Right atrium auricular region (tissue), 2 donors: ENCODE results near the gene CEBPG. TPM values are rescaled to one million over a fixed set of nuclear protein-coding genes. Genes with fewer than 3 reads are reported as not detected.

Source experiments
- DNase-seq: peaks from one replicate; pipeline ENCODE4 v3.0.0-alpha.2; 2019; ENCODE audit warnings: low spot score
- H3K27ac ChIP-seq, 2 donors: fragments of 200-600 bp; sonication (generic); 1 replicate in 1 of 2; 2 replicates in 1 of 2; pipeline ENCODE4 v1.5.1; 2016 to 2019
- H3K27me3 ChIP-seq, 2 donors: fragments of 200-600 bp; sonication (generic); one replicate each; pipeline versions ENCODE4 v1.5.1 to v1.6.0; 2017 to 2019
- H3K36me3 ChIP-seq: fragments of 200-600 bp; sonication (generic); one replicate; pipeline ENCODE4 v1.5.1; 2016
- H3K4me1 ChIP-seq, 2 donors: fragments of 200-600 bp; sonication (generic); one replicate each; pipeline versions ENCODE4 v1.5.1 to v1.6.0; 2017 to 2019
- H3K4me3 ChIP-seq, 2 donors: fragments of 200-600 bp; sonication (generic); 1 replicate in 1 of 2; 2 replicates in 1 of 2; pipeline ENCODE4 v1.5.1; 2017 to 2019; ENCODE audit warnings: mild to moderate bottlenecking in 1 of 2, moderate library complexity in 1 of 2
- H3K9me3 ChIP-seq, 2 donors: fragments of 200-600 bp; sonication (generic); one replicate each; pipeline ENCODE4 v1.5.1; 2019
- total RNA-seq, 2 donors: library from RNA; depleted of rRNA; stranded (reverse); fragments of >200 nt; gene quantifications; one replicate each; pipeline ENCODE4 v1.1.0, GENCODE V29; 2016
- TF ChIP-seq, protein P1 (sequence below), 2 donors: fragments of 200-600 bp; sonication (generic); IDR thresholded peaks; one replicate each; pipeline ENCODE4 v1.5.1; 2019; ENCODE audit warnings: antibody characterized with exemption in 2 of 2

CEBPG gene
- total RNA-seq, 2 donors from 2014 or later: 12.9 to 15.2 TPM

DNA sequence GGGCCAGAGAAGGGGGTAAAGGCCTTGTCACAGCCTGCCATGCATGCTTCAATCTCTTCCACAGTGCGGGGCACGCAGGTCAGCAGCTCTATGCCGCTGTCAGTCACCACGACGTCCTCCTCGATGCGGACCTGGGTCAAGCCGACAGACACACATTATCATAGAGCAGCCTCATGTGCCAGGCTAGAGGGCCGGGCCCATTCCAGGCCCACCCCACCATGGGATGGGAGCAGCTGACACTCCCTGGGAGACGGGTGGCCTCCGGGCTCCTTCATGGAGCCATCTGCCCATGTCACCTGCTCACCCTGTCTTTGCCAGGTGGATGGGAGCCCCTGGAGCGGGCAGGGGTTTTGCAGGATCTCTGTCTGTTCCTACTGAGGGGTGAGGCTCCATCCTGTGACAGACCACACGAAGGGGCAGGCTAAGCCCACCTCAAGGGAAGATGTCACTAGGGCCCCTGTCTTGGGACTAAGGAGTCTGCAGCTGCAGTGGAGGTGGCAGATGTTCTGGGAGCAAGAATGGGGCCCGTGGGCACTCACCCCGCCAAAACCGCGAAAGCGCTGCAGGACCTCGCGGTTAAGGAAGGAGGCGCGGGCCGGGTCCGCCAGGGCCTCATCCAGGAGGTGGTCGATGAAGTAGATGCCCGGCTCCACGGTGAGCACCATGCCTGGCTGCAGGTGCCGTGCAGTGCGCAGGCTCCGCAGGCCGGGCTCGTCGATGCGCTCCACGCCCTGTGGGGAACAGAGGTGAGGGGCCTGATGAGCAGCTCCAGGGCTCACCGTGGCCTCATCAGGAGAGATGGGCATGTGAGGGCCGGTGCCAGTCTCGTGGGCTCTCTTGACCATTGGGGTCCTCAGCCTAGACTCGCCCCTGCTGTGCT, 14.1 kb downstream of the CEBPG start:
- Histone ChIP-seq H3K27me3 (no peaks in the 10 kb centered on the region), H3K4me3 (no peak overlapping the region), H3K9me3 (no peaks in the 10 kb centered on the region), H3K27ac (no peak overlapping the region), H3K36me3 (no peaks in the 10 kb centered on the region), H3K4me1 (peaks cover 0 to 62% of the 10 kb centered on the region in 2 donors)
- DNase-seq: no peak
- TF ChIP-seq, protein P1, sequence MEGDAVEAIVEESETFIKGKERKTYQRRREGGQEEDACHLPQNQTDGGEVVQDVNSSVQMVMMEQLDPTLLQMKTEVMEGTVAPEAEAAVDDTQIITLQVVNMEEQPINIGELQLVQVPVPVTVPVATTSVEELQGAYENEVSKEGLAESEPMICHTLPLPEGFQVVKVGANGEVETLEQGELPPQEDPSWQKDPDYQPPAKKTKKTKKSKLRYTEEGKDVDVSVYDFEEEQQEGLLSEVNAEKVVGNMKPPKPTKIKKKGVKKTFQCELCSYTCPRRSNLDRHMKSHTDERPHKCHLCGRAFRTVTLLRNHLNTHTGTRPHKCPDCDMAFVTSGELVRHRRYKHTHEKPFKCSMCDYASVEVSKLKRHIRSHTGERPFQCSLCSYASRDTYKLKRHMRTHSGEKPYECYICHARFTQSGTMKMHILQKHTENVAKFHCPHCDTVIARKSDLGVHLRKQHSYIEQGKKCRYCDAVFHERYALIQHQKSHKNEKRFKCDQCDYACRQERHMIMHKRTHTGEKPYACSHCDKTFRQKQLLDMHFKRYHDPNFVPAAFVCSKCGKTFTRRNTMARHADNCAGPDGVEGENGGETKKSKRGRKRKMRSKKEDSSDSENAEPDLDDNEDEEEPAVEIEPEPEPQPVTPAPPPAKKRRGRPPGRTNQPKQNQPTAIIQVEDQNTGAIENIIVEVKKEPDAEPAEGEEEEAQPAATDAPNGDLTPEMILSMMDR (IDR thresholded peaks at IDR 0.05): no peak

DNA sequence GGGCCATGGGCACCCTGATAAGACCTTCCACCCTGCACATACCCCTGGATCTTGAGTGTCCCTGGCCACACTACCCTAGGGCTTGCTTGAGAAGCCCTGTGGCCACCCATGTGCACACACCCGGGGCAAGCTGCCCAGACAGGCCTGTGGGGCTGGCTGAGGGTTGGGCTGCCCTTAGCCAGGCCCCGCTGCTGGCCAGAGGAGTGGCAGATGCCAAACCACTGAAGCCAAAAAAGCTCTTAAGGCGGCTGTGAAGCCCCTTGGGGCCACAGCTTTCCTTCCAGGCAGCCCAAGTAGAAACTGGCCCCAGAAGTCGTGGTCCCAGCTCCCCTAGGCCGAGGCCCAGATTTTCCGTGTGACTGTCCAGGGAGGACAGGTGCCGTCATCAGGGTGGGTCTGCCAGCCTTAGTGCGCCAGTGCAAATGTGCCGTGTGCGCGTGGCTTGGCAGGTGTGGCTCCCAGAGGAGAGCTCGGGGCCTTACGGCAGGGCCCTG, 14.8 kb downstream of the CEBPG start:
- Histone ChIP-seq H3K27ac (peak overlapping the region in 1 of 2 donors; percentile 23), H3K4me3 (no peak overlapping the region)
- no peak for DNase-seq

DNA sequence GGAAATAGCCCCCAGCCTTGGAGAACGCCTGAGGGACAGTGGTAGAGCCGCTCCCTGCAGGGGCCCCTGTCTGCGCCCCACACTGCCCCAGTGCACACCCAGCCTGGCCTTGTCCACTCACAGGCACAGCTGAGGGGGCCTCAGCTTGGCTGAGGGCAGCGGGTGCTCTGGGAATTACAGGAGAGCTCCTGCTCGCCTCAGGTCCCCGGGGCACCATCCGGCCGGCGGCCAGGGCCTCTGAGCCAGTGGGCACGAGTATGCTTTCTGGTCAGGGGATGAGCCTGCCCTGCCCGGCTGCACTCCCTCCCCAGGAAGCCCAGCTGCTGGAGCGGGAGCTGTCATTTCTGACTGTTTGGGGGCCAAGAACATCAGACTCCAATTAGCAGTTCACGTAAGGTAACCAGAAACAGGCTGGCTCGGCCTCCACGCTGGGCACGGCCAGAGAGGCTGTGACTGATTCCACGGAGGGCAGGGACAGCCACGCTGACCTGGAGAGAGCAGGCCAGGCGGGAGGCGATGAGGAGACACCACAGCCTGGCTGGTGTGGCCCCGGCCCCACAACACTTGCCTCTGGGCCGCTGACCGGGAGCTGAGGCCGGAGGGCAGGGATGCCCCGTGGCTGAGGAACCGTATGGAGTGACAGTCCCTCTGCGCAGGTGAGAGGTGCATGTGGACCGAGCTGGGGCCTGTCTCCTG, 15.4 kb downstream of the CEBPG start:
- Histone ChIP-seq H3K36me3 (no peaks in the 10 kb centered on the region), H3K27me3 (no peaks in the 10 kb centered on the region), H3K27ac (peak overlapping the region; percentile 57 to 61), H3K4me3 (no peak overlapping the region), H3K9me3 (no peaks in the 10 kb centered on the region), H3K4me1 (peaks cover 0 to 75% of the 10 kb centered on the region in 2 donors)
- TF ChIP-seq, protein P1 (IDR thresholded peaks at IDR 0.05): no peak
- DNase-seq: no peak

More for the DNA sequence above, 14.8 kb downstream of the CEBPG start:
- H3K9me3 ChIP-seq: no peaks in the 10 kb centered on the region
- no peaks in the 10 kb centered on the region for H3K27me3 ChIP-seq
- TF ChIP-seq, protein P1 (IDR thresholded peaks at IDR 0.05): no peak
- H3K36me3 ChIP-seq: no peaks in the 10 kb centered on the region
- H3K4me1 ChIP-seq: peaks cover 0 to 69% of the 10 kb centered on the region in 2 donors

DNA sequence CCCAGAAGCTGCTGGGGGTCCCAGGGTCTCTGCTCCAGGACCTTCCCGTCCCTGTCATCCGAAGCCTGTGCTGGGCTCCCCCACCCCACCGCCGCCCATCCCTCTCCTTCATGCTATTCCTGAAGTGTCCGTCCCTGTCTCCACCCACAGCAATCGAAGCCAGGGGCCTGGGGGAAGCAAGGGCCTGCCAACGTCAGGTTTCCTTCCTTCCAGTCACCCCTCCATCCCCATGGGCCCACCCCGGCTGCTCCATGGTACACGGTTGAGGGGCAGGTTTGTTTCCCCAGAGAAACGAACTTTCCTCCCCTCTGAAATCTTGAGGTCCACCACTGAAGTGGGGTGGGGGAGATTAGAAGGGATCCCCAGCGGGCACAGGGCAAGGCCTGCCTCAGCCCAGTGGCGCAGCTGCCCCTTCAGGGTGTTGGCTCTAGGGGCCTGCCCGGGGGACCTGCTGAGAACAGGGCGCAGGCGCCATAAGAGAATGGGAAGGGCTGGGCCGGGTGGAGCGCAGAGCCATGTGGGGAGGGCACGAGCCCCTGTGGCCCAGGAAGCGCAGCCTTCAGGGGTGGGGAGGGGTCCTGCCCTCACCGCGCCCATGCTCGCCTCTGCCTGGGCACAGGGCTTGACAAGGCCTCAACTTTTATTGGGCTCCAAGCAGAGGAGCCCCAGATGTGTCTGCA, 16.1 kb downstream of the CEBPG start:
- no peaks in the 10 kb centered on the region for H3K27me3 ChIP-seq
- peaks cover 0 to 82% of the 10 kb centered on the region in 2 donors for H3K4me1 ChIP-seq
- no peak overlapping the region for H3K4me3 ChIP-seq
- H3K9me3 ChIP-seq: no peaks in the 10 kb centered on the region
- TF ChIP-seq, protein P1 (IDR thresholded peaks at IDR 0.05): no peak
- no peaks in the 10 kb centered on the region for H3K36me3 ChIP-seq
- DNase-seq: no peak
- H3K27ac ChIP-seq: peak overlapping the region; percentile 57 to 61

DNA sequence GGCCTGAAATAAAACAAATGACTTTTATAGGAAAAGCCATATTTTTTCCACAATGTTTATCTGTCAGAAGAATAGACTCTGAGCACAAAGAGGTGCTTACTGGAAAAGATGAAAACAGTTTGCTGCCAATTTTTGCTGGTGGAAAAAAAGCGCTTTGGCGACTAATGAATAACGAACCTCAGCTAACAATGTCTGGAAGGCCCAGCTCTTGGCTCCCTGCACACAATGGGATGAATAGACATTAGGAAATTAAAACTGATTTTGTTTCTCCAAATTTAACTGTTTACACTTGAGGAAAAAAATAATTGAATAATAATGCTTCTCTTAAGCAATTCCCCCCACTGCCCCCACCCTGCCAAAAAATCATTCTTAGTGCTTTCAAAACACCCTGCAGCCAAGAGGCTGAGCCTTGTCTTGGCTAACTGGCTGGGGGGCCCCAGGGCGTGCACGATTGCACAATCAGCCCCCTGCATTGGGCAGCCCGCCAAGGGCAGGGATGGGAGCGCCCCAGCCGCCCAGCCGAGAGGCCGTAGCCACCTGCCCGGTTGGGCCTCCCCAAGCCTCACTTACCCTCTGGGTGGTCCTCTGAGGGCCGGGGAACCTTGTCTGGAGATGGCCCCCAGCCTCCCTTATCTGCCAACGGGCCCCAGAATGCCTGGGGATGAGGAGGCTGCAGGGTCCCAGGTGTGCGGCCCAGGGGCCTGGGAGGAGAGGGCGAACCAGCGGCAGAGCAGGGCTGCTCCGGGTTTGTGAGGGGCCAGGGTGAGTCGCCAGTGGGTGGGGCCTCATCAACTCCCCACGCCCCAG, 16.8 kb downstream of the CEBPG start:
- TF ChIP-seq, protein P1 (IDR thresholded peaks at IDR 0.05): no peak
- no peaks in the 10 kb centered on the region for H3K9me3 ChIP-seq
- H3K4me1 ChIP-seq: peaks cover 0 to 90% of the 10 kb centered on the region in 2 donors
- H3K36me3 ChIP-seq: no peaks in the 10 kb centered on the region
- H3K4me3 ChIP-seq: no peak overlapping the region
- peak; percentile 81 for DNase-seq
- peak overlapping the region; percentile 57 to 61 for H3K27ac ChIP-seq
- H3K27me3 ChIP-seq: no peaks in the 10 kb centered on the region
